GM10266 (cell line): ENCODE measurements around the gene PDCD1.

Experiments used
- DNase-seq: peaks from one replicate; pipeline ENCODE4 v3.0.0; 2012; ENCODE audit errors: extremely low spot score
- CTCF ChIP-seq: IDR thresholded peaks from 2 replicates; pipeline ENCODE4 v1.5.1; 2012; ENCODE audit warnings: mild to moderate bottlenecking, low read depth; ENCODE audit not compliant: control insufficient read depth, insufficient read depth; ENCODE audit errors: missing control alignments

Gene PDCD1

GRCh38 chr2:241894056-241894641 is 35.5 kb upstream of the PDCD1 start:
- TF ChIP-seq CTCF: no peak
- no peak for DNase-seq

GRCh38 chr2:241893265-241893664 is 34.6 kb upstream of the PDCD1 start:
- no peak for TF ChIP-seq CTCF

GRCh38 chr2:241892299-241893137 is 33.8 kb upstream of the PDCD1 start:
- no peak for DNase-seq
- TF ChIP-seq CTCF: no peak

More at GRCh38 chr2:241893265-241893664, 34.6 kb upstream of the PDCD1 start:
- DNase-seq: no peak

- TF ChIP-seq CTCF: no peak
- no peak for DNase-seq
Measured at GRCh38 chr2:241891988-241892298, 33.2 kb upstream of the PDCD1 start.

GRCh38 chr2:241891315-241891987 is 32.8 kb upstream of the PDCD1 start:
- no peak for TF ChIP-seq CTCF
- no peak for DNase-seq

GRCh38 chr2:241890524-241891235 is 32.0 kb upstream of the PDCD1 start:
- no peak for TF ChIP-seq CTCF
- no peak for DNase-seq
